WTC11 (cell line): ENCODE measurements around the gene PCDH9.

Experiments
- ATF3 ChIP-seq: sonication (generic); formaldehyde crosslinking; conservative IDR thresholded peaks from 2 replicates; pipeline ENCODE4 v1.8.1; 2022; ENCODE audit warnings: mild to moderate bottlenecking, missing genetic modification reagents
- CTCF ChIP-seq: fragments of 200-600 bp; IDR thresholded peaks from 2 replicates; pipeline ENCODE4 v1.8.0; 2022; ENCODE audit warnings: antibody characterized with exemption
- ELF4 ChIP-seq: sonication (generic); formaldehyde crosslinking; IDR thresholded peaks from 2 replicates; pipeline ENCODE4 v1.8.1; 2022; ENCODE audit warnings: low read depth, mild to moderate bottlenecking, moderate library complexity, missing genetic modification reagents
- FOXJ3 ChIP-seq: sonication (generic); formaldehyde crosslinking; IDR thresholded peaks from 2 replicates; pipeline ENCODE4 v1.9.0; 2021; ENCODE audit warnings: missing genetic modification reagents, mild to moderate bottlenecking, borderline replicate concordance
- GRHL2 ChIP-seq: fragments of 250-450 bp; sonication (Bioruptor Pico); IDR thresholded peaks from 2 replicates; pipeline ENCODE4 v1.8.0; 2022; ENCODE audit warnings: mild to moderate bottlenecking, moderate library complexity; ENCODE audit not compliant: insufficient replicate concordance, severe bottlenecking
- NR3C1 ChIP-seq: sonication (generic); formaldehyde crosslinking; conservative IDR thresholded peaks from 2 replicates; pipeline ENCODE4 v1.8.1; 2023; ENCODE audit warnings: low read depth, mild to moderate bottlenecking, missing genetic modification reagents
- SP1 ChIP-seq: sonication (generic); formaldehyde crosslinking; conservative IDR thresholded peaks from 2 replicates; pipeline ENCODE4 v1.8.1; 2022; ENCODE audit warnings: missing genetic modification reagents
- STAT6 ChIP-seq: sonication (generic); formaldehyde crosslinking; conservative IDR thresholded peaks from 2 replicates; pipeline ENCODE4 v1.8.1; 2023; ENCODE audit warnings: mild to moderate bottlenecking, low read depth, missing genetic modification reagents, moderate library complexity
- TP53 ChIP-seq: sonication (generic); formaldehyde crosslinking; IDR thresholded peaks from 2 replicates; pipeline ENCODE4 v1.8.1; 2023; ENCODE audit warnings: mild to moderate bottlenecking, missing genetic modification reagents
- USF1 ChIP-seq: sonication (generic); formaldehyde crosslinking; IDR thresholded peaks from 2 replicates; pipeline ENCODE4 v1.8.0; 2022; ENCODE audit warnings: mild to moderate bottlenecking, missing genetic modification reagents
- USF2 ChIP-seq: sonication (generic); formaldehyde crosslinking; IDR thresholded peaks from 2 replicates; pipeline ENCODE4 v1.8.1; 2023; ENCODE audit warnings: mild to moderate bottlenecking, missing genetic modification reagents, moderate library complexity

- TF ChIP-seq GRHL2 (CRISPR knock-in tag) (no peak), ELF4 (CRISPR knock-in tag) (no peak), CTCF (no peak), TP53 (CRISPR knock-in tag) (no peak), STAT6 (no peak), ATF3 (CRISPR knock-in tag) (no peak), USF1 (CRISPR knock-in tag) (no peak), SP1 (CRISPR knock-in tag) (no peak), USF2 (CRISPR knock-in tag) (no peak), FOXJ3 (CRISPR knock-in tag) (no peak), NR3C1 (CRISPR knock-in tag) (no peak)
Observed at GRCh38 chr13:67076378-67076777, 153.8 kb downstream of the PCDH9 start.
